Esophagus mucosa (tissue), 1 donor: ENCODE results near the gene SRBD1. TPM values are rescaled to one million over a fixed set of nuclear protein-coding genes. Genes with fewer than 3 reads are reported as not detected.

ENCODE experiments used
- ATAC-seq: fragments of 200-7000 bp; cut with Tn5 transposase; one replicate; pipeline ENCODE4 v1.9.1; 2020
- total RNA-seq: library from RNA; stranded (reverse); gene quantifications from one replicate; pipeline ENCODE4 v1.2.4, GENCODE V29; 2023
- donor health status: DM: yes; HTN: yes; CAD: no.

The SRBD1 gene
- total RNA-seq, 1 donor from 2014 or later, result 9.2 TPM

- ATAC-seq, result no peak
Observed at GRCh38 chr2:45634223-45634622, 23.2 kb upstream of the SRBD1 start.

DNA sequence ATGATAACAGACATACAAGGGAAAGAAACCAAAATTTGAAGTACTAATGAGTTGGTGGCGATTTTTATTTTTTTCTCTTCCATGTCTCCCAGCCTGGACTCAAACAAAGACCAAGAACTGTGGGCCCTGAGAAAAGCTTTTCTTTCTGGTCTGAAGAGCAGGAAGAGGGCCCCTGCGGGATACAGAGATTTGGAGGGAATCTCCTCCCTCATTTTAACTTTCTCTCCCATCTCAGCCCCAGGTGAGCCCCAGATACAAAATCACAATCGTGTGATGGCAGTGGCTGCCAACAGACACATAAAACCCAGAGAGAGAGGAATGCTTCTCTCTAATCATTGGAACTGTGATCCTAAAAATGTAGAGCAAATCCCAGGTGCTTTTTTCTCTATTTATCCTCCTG, 20.9 kb upstream of the SRBD1 start:
- no peak for ATAC-seq

- no peak for ATAC-seq
Observed at GRCh38 chr2:45631319-45631718, 20.3 kb upstream of the SRBD1 start.

- no peak for ATAC-seq
Observed at GRCh38 chr2:45629971-45630370, 18.9 kb upstream of the SRBD1 start.

- no peak for ATAC-seq
Observed at GRCh38 chr2:45627911-45628310, 16.8 kb upstream of the SRBD1 start.

DNA sequence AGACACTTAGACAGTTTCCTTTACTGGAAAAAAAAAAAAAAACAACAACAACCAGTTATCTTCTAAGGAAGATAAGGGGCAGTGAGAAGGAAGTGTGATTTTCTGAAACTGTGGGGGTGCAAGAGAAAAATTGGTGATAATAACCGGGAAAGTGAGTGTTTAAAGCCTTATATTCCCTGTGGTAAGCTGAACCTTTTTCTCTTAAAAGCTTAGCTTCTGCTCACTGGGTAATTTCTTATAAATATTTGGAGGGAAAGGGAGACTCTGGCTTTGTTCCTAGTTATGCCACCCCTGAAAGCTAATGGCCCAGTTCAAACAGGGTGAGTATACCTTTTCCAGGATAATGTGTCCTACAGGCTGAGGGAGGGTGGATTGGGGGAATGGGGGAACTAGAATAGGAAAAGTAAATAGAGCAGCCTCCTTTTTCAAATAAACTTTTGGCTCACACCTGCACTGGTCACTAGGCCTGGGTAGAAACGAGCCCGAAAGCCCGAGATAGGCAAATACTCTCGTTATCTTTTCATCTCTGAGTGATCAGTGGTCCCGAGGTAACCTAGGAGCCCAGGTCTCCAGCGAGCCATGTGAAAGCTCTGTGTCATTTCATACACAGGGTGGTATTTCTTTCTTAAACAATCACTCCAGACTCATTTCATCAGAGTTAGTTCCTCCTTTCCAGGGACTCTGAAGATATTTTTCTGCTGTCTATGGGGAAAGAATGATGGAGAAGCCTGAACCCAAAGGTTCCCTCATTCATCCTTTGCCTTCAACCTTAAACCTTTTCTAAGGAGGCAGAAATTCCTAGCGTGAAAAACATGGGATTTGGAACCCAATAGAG, 15.5 kb upstream of the SRBD1 start:
- ATAC-seq, result no peak

- no peak for ATAC-seq
Observed at GRCh38 chr2:45625824-45626223, 14.8 kb upstream of the SRBD1 start.

DNA sequence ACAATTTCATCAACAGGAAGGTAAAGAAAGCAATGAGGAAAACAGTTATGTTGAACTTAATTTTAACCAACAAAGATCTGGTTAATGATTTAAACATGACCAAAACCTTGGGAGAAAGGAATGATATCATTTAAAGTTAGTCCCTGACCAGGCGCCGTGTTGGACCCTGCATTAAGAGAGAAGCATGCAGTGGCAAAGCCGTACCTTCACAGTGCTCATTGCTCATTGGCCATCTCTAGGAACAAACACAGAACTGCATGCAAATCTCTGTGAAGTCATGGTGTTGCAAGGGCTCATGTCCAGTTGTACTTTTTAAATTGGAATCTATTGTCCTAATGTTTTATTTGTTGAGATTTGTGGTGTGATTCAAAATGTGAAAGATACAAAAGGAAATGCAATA, 12.0 kb upstream of the SRBD1 start:
- ATAC-seq, result no peak

DNA sequence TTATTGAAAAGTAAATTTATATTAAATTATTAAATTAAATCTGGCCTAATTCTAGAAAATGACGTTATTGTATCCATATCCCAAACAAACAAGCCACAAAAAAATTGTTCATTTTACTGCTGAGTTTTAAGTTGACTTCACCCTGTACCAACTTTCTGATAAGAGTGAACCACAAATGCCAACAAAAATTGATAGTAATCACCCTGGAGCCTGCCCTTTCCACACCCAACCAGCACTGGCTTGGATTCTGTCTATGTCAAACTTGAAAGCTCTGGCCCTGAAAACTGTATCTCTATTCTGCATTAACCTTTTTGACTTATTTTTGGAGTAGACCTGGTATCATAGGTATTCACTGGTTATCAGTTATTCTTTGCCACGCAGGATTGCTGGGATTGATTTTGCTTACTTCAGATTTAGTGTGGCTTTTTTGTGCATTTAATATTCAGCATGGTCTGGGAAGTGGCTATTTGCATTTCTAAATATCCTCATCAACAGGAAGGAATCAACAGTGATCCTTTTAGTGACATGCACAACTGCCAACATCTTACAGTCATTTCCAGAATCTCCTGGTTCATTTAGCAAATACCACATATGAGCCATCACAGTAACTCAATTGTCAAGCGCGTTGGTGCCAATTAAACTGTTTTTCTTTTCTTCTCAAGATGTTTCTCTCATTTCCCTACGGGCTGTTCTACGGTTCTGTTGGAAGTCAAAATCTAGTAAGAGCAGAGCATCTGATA, 11.4 kb upstream of the SRBD1 start:
- no peak for ATAC-seq

- ATAC-seq, result no peak
Observed at GRCh38 chr2:45617496-45617895, 6.4 kb upstream of the SRBD1 start.

DNA sequence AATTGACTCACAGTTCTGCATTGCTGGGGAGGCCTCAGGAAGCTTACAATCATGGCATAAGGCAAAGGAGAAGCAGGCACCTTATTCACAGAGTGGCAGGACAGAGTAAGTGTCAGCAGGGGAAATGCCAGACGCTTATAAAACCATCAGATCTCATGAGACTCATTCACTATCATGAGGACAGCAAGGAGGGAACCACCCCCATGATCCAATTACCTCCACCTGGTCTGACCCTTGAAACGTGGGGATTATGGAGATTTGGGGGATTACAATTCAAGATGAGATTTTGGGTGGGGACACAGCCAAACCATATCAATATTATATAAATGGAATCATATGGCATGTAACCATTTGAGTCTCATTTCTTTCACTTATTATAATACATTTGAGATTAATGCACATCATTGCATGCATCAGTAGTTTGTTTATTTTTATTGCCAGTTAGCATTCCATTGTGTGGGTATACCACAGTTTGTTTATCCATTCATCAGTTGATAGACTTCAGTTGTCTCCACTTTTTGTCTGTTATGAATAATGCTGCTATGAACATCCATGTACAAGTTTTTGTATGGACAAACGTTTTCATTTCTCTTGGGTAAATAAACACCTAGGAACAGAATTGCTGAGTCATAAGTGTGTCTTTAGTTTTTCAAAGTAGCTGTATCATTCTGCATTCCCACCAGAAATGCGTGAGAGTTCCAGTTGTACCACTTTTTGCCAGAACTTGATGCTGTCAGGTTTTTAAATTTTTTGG, 5.8 kb upstream of the SRBD1 start:
- peak; percentile 43 for ATAC-seq

DNA sequence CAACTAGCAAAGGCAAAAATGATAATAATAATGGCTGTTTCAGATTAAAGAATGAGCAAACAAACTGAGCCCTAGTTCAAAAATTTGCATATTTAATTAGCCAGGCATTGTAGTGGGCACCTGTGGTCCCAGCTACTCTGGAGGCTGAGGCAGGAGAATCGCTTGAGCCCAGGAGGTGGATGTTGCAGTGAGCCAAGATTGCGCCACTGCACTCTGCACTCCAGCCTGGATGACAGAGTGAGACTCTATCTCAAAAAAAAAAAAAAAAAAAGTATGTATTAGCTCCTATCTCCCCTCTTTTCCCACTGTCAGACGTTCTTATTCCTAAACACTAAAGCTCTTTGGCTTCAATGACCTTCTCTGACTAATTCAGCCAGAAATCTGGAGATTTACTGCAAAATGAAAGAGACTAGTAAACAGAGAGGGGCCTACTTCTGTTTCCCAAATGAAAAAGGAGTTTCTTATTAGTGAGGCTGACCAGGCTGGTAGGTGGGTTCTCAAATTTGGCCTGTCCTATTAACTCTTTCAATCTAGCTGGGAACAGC, 3.9 kb upstream of the SRBD1 start:
- ATAC-seq, result no peak

DNA sequence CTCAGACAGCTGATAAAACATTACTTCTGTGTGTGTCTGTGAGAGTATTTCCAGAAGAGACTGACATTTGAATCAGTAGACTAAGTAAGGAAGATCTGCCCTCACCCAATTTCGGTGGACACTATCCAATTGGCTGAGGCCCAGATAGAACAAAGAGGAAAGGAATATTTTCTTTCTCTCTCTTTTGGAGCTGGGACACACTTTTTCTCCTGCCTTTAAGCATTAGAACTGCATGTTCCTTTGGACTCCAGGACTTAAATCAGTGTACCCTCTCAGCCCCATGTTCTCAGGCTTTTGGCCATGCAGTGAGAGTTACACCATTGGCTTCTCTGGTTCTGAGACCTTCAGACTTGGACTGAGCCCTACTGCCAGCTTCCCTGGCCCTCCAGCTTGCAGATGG, 3.3 kb upstream of the SRBD1 start:
- no peak for ATAC-seq

DNA sequence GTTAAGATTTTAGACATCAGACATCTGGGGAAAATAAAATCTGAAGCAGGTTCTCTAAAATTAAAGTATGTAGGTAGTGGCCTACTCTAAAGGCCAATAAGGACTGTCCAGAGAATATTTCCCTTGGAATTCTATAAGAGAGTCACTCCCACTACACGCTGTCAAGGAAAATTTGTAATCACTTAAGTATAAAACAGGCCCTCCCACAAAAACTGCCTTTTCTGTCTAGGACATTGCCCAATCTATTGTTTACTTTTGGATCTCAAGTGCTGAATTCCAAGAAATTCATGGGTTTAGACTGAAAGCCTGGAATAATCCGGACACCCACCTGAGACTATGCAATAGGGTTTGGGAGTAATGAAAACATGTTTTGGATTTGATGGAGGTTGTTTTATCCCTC, 1.7 kb upstream of the SRBD1 start:
- ATAC-seq, result no peak

GRCh38 chr2:45612285-45612684, 1.2 kb upstream of the SRBD1 start:
- ATAC-seq, result no peak

DNA sequence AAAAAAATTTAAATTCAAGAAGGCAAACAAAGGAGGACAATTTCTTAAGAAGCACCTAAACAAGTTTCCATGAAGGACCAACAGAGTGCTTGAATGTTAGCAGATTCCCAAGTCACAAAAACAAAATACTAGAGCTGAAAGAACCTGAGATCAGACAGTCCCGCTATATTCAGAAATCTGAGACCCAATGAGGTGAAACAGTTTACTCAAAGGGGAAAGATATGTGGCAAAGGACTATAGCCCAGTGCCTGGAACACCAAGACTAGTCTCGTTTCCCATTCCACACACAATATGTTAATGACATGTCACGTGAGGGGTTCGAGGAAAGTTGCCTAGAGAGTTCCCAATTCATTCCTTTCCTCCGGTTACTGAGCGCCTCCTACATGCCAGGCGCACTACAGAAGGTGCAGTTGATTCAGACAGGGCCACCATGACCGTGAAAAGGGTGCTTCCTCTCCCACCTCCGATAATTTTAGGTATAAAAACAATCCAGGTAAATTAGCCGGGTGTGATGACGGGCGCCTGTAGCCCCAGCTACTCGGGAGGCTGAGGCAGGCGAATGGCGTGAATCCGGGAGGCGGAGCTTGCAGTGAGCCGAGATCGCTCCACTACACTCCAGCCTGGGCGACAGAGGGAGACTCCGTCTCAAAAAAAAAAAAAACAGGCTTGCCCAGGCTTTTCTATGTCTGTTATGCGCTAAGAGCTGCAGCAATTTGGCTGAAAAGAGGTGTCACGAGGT, 617 bp downstream of the SRBD1 start:
- ATAC-seq, result peak; percentile 51

GRCh38 chr2:45607701-45608100, 3.4 kb downstream of the SRBD1 start:
- no peak for ATAC-seq

GRCh38 chr2:45606796-45607195, 4.3 kb downstream of the SRBD1 start:
- no peak for ATAC-seq

DNA sequence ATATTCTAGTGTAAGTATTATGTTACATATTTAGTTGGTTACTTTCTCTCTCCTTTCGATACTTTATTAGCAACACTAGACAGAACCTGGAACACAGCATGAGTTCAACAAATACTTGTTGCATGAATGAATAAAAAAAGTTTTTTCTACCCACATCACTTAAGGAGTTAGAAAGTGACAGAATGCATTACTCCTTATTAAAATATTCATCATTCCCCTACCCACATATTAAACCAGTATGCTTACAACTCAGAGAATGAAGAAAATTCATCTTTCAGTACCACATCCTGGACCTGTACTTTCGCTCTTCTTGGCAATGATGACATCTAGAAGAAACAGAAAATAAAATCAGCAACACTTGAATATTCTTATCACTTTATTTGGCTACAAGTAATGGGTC, 6.0 kb downstream of the SRBD1 start:
- ATAC-seq, result no peak

DNA sequence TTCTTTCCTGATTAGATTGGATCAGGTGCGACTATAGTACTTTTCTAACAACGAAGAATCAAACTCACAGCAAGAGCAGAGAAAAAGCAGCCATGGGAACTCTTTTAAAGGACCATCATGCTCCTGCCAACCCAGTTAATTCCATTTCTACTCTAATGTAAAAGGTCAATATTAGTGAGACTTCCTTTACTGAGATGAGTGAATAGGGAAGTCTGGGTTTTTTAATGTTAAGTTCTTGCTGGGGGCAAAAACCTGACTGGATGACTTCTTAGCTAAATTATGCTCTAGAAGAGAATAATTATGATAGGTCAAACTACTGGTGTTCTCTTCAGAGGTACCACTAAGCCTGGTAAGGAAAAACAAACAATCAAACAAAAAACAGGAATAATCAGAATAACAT, 8.4 kb downstream of the SRBD1 start:
- ATAC-seq, result no peak

GRCh38 chr2:45598545-45598944, 12.5 kb downstream of the SRBD1 start:
- ATAC-seq, result no peak

GRCh38 chr2:45596761-45597160, 14.3 kb downstream of the SRBD1 start:
- no peak for ATAC-seq
